ENCODE data around the gene PIP5K1A.

PIP5K1A gene

DNA sequence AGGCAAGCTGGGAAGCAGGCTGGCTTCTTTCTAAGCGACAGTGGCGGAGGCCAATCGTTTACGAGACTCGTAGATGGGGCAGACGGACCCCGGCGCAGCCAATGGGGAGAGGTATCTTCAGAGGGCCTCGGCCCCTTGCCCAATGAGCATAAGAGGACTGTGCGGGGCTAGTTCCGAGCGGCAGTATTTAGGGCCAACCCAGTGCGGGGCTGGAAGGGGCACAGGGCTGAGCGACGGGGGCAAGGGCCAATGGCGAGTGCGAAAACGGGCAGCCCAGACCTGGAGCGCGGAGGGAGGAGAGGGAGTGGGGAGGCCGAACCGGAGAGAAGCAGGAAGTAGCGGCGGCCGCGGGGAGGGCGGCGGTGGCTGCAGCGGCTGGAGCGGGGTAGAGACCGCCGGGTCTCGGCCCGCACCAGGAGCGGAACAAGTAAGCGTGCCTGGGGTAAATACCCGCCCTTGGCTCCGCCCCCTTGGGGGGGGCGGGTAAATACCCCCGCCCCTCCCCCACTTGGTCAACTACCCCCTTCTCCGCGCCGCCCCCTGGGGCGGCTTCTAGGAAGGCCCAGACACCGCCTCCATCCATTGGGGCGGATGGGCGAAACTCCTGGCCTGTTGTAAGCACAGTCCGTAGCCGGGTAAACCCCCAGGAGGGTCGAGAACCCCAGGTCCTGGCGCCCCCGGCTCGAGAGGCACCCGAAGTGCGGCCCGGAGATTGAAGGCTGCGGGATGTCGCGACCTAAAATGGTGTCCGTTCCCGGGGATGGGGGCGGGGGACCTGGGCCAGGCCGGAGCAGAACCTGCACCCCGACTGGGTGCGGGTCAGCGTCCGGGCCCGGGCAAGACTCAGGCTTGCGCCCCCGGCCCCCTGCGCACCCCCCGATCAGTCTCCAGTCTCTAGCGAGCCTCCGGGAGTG, 83.9 kb downstream of the PIP5K1A start, which contains the start of gene ZNF687:
ZNF687 (plus strand) TSS at position 331 of the 914 bp plus-strand sequence. CDS start 3,993 bp downstream, outside the sequence.
- no peaks in the 10 kb centered on the region for H3K9me3 ChIP-seq (ENCODE audit: control insufficient read depth, insufficient read depth, low read length)
- peaks cover 9% of the 10 kb centered on the region; the same call in 1 of the 2 replicates for H3K4me1 ChIP-seq (ENCODE audit: control insufficient read depth, insufficient read depth, low read length)
- no peaks in the 10 kb centered on the region for H3K27me3 ChIP-seq (ENCODE audit: control insufficient read depth, insufficient read depth, low read length)
- H3K9ac ChIP-seq (ENCODE audit: low read depth, low read length) = peak within 1 kb of the TSS; percentile 98
- peak within 1 kb of the TSS; percentile 100 for H3K27ac ChIP-seq (ENCODE audit: low read depth, low read length)
- peaks cover 25% of the 10 kb centered on the region for H3K36me3 ChIP-seq (ENCODE audit: control insufficient read depth, insufficient read depth, low read length)
- H3K4me3 ChIP-seq (ENCODE audit: low read depth, low read length) = peak within 1 kb of the TSS; percentile 90

DNA sequence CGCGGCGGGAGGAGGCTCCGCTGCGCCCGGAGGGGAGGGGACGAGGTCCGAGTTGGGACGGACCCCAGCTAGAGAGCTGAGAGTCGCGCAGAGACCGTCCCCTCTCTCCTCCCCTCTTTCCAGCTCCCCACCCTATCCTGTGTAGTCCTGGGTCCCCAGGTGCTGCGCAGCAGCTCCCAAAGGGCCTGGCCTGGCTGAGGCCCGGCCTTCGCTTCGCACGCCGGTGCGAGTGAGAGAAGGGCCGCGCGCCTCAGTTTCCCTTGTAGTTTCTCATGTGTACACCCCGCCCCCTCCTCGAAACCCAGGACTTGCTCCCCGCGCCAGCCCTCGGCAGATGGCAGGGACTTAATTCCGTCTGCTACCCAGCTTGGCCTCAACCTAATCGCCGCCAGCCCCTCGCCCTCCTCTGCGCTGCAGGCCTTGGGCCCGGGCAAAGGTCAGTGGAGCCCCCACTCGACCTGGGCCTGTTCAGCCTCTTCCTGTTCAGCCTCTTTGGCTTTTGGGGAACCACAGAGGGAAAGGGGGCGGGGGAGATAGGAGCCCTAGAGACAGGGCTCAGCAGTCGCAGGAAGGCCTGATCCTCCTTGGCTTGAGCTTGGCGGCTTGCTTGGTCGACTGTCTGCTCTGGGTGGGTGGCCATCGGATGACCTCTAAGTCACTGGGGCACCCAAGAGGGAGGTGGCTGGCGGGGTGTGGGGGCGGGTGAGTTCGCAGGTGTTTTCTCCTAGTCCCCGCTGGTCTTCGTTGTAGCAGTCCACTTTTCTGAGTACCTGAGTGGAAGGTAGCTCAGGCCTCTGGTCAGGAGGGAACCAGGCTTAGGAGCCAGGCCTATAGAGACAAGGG, 84.8 kb downstream of the PIP5K1A start:
- no peaks in the 10 kb centered on the region for H3K9me3 ChIP-seq (ENCODE audit: control insufficient read depth, insufficient read depth, low read length)
- H3K9ac ChIP-seq (ENCODE audit: low read depth, low read length) = peak overlapping the region; percentile 83
- H3K4me3 ChIP-seq (ENCODE audit: low read depth, low read length) = peak overlapping the region; percentile 90
- no peaks in the 10 kb centered on the region for H3K27me3 ChIP-seq (ENCODE audit: control insufficient read depth, insufficient read depth, low read length)
- H3K36me3 ChIP-seq (ENCODE audit: control insufficient read depth, insufficient read depth, low read length) = peaks cover 33% of the 10 kb centered on the region
- H3K27ac ChIP-seq (ENCODE audit: low read depth, low read length) = peak overlapping the region; percentile 100
- H3K4me1 ChIP-seq (ENCODE audit: control insufficient read depth, insufficient read depth, low read length) = peaks cover 9% of the 10 kb centered on the region; the same call in 1 of the 2 replicates

DNA sequence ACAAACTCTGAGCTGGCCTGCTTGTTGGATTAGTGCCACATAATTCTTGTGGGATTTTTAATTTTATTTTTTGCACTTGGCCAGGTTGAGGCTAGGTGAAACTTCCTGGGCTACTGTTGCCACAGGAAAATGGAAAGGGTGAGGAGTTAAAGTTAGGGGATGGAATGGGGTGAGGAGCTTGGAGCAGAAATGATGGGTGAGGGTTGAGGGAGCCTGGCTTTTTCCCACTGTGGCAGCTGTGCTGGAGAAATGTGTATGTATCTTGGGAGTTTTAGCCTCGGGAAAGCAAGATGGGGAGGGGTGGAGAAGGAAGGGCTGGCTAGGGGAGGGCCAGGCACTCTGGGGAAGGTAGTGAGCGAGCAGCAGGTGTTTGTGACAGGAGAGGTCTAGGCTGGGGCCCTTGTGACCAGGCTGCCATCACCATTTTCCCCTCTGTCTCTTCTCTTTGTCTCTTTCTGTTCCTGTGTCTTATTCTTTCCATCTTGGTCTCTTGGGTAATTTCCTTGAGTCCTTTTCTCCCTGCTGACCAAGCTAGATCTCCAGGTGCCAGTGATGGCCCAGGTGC, 85.7 kb downstream of the PIP5K1A start:
- no peaks in the 10 kb centered on the region for H3K27me3 ChIP-seq (ENCODE audit: control insufficient read depth, insufficient read depth, low read length)
- peak overlapping the region; percentile 90; the same call in 1 of the 2 replicates for H3K4me3 ChIP-seq (ENCODE audit: low read depth, low read length)
- peaks cover 9% of the 10 kb centered on the region; the same call in 1 of the 2 replicates for H3K4me1 ChIP-seq (ENCODE audit: control insufficient read depth, insufficient read depth, low read length)
- no peaks in the 10 kb centered on the region for H3K9me3 ChIP-seq (ENCODE audit: control insufficient read depth, insufficient read depth, low read length)
- H3K9ac ChIP-seq (ENCODE audit: low read depth, low read length) = no peak overlapping the region
- H3K36me3 ChIP-seq (ENCODE audit: control insufficient read depth, insufficient read depth, low read length) = peaks cover 43% of the 10 kb centered on the region
- H3K27ac ChIP-seq (ENCODE audit: low read depth, low read length) = no peak overlapping the region

DNA sequence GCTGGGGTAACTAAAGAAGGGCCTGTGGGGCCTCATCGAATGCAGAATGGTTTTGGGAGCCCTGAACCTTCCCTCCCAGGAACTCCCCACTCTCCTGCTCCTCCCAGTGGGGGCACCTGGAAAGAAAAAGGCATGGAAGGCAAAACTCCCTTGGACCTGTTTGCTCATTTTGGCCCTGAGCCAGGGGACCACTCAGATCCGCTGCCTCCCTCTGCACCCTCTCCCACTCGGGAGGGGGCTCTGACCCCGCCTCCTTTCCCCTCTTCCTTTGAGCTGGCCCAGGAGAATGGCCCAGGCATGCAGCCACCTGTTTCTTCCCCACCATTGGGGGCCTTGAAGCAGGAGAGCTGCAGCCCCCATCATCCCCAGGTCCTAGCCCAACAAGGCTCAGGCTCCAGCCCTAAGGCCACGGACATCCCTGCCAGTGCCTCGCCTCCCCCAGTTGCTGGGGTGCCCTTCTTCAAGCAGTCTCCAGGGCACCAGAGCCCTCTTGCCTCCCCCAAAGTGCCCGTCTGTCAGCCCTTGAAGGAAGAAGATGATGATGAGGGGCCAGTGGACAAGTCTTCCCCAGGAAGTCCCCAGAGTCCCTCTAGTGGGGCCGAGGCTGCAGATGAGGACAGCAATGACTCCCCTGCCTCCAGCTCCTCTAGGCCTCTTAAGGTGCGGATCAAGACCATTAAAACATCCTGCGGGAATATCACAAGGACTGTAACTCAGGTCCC, 88.4 kb downstream of the PIP5K1A start:
- Histone ChIP-seq H3K4me3 (ENCODE audit: low read depth, low read length) (no peak overlapping the region), H3K27me3 (ENCODE audit: control insufficient read depth, insufficient read depth, low read length) (no peaks in the 10 kb centered on the region), H3K9me3 (ENCODE audit: control insufficient read depth, insufficient read depth, low read length) (no peaks in the 10 kb centered on the region), H3K4me1 (ENCODE audit: control insufficient read depth, insufficient read depth, low read length) (peaks cover 11% of the 10 kb centered on the region; the same call in 1 of the 2 replicates), H3K27ac (ENCODE audit: low read depth, low read length) (no peak overlapping the region), H3K36me3 (ENCODE audit: control insufficient read depth, insufficient read depth, low read length) (peaks cover 66% of the 10 kb centered on the region), H3K9ac (ENCODE audit: low read depth, low read length) (no peak overlapping the region)

DNA sequence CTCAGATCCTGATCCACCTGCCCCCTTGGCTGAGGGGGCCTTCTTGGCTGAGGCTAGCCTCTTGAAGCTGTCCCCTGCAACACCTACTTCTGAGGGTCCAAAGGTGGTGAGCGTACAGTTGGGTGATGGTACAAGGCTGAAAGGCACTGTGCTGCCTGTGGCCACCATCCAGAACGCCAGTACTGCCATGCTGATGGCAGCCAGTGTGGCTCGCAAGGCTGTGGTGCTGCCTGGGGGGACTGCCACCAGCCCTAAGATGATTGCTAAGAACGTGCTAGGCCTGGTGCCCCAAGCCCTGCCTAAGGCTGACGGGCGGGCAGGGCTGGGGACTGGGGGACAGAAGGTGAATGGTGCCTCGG, 89.0 kb downstream of the PIP5K1A start:
- no peak overlapping the region for H3K27ac ChIP-seq (ENCODE audit: low read depth, low read length)
- H3K36me3 ChIP-seq (ENCODE audit: control insufficient read depth, insufficient read depth, low read length) = peaks cover 72% of the 10 kb centered on the region

DNA sequence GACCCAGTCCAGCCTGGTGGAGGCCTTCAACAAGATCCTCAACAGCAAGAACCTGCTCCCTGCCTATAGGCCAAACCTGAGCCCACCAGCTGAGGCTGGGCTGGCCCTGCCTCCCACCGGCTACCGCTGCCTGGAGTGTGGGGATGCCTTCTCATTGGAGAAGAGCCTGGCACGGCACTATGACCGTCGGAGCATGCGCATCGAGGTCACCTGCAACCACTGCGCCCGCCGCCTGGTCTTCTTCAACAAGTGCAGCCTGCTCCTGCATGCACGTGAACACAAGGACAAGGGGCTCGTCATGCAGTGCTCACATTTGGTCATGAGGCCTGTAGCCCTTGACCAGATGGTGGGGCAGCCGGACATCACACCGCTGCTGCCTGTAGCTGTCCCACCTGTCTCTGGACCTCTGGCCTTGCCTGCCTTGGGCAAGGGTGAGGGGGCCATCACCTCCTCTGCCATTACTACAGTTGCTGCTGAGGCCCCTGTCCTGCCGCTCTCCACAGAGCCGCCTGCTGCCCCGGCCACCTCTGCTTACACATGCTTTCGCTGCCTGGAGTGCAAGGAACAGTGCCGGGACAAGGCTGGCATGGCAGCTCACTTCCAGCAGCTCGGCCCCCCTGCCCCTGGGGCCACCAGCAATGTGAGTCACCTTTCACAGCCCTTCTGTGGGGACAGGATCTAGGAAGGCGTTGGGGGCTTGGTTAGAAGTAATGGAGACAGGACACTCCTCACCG, 89.6 kb downstream of the PIP5K1A start:
- H3K9ac ChIP-seq (ENCODE audit: low read depth, low read length) = no peak overlapping the region
- H3K27me3 ChIP-seq (ENCODE audit: control insufficient read depth, insufficient read depth, low read length) = no peaks in the 10 kb centered on the region
- peaks cover 11% of the 10 kb centered on the region; the same call in 1 of the 2 replicates for H3K4me1 ChIP-seq (ENCODE audit: control insufficient read depth, insufficient read depth, low read length)
- H3K4me3 ChIP-seq (ENCODE audit: low read depth, low read length) = no peak overlapping the region
- peaks cover 78% of the 10 kb centered on the region for H3K36me3 ChIP-seq (ENCODE audit: control insufficient read depth, insufficient read depth, low read length)
- no peak overlapping the region for H3K27ac ChIP-seq (ENCODE audit: low read depth, low read length)
- H3K9me3 ChIP-seq (ENCODE audit: control insufficient read depth, insufficient read depth, low read length) = no peaks in the 10 kb centered on the region

More for the DNA sequence above, 89.0 kb downstream of the PIP5K1A start:
- H3K4me3 ChIP-seq (ENCODE audit: low read depth, low read length) = no peak overlapping the region
- no peaks in the 10 kb centered on the region for H3K27me3 ChIP-seq (ENCODE audit: control insufficient read depth, insufficient read depth, low read length)
- peaks cover 11% of the 10 kb centered on the region; the same call in 1 of the 2 replicates for H3K4me1 ChIP-seq (ENCODE audit: control insufficient read depth, insufficient read depth, low read length)
- no peaks in the 10 kb centered on the region for H3K9me3 ChIP-seq (ENCODE audit: control insufficient read depth, insufficient read depth, low read length)
- no peak overlapping the region for H3K9ac ChIP-seq (ENCODE audit: low read depth, low read length)

DNA sequence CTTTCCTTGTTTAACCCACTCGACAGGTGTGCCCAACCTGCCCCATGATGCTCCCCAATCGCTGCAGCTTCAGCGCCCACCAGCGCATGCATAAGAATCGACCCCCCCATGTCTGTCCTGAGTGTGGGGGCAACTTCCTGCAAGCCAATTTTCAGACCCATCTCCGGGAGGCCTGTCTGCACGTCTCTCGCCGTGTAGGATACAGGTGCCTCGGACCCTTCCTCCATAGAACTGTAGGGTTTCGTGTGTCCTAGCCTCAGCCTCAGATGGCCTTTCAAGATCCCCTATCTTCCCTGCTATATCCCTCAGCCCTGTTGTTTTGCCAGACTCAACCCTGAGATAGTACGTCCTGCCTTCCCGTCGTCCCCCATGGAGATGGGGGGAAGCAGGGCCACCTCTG, 90.2 kb downstream of the PIP5K1A start:
- Histone ChIP-seq H3K4me1 (ENCODE audit: control insufficient read depth, insufficient read depth, low read length) (peaks cover 11% of the 10 kb centered on the region; the same call in 1 of the 2 replicates), H3K9me3 (ENCODE audit: control insufficient read depth, insufficient read depth, low read length) (no peaks in the 10 kb centered on the region), H3K9ac (ENCODE audit: low read depth, low read length) (no peak overlapping the region), H3K27me3 (ENCODE audit: control insufficient read depth, insufficient read depth, low read length) (no peaks in the 10 kb centered on the region), H3K27ac (ENCODE audit: low read depth, low read length) (no peak overlapping the region), H3K36me3 (ENCODE audit: control insufficient read depth, insufficient read depth, low read length) (peaks cover 83% of the 10 kb centered on the region), H3K4me3 (ENCODE audit: low read depth, low read length) (no peak overlapping the region)

DNA sequence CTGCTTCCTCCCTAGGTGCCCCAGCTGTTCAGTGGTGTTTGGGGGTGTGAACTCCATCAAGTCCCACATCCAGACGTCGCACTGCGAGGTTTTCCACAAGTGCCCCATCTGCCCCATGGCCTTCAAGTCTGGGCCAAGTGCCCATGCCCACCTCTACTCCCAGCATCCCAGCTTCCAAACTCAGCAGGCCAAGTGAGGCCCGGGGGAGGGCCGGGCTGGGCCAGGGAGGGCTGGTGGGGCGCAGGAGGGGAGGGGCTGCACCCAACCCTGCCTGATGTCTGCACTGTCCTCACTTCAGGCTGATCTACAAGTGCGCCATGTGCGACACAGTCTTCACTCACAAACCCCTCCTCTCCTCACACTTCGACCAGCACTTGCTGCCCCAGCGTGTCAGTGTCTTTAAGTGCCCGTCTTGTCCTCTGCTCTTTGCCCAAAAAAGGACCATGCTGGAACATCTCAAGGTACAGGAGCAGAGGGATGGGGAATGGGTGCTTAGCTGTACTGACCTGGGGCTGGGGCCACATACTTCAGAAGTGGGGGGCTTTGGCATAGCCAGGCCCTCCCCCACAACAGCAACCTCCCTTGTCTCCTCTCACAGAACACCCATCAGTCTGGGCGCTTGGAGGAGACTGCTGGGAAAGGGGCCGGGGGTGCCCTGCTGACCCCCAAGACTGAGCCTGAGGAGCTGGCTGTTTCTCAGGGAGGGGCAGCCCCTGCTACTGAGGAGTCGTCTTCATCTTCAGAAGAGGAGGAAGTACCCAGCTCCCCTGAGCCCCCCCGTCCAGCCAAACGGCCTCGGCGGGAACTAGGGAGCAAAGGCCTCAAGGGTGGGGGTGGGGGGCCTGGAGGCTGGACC, 91.0 kb downstream of the PIP5K1A start:
- peaks cover 10% of the 10 kb centered on the region for H3K4me1 ChIP-seq (ENCODE audit: control insufficient read depth, insufficient read depth, low read length)
- H3K27ac ChIP-seq (ENCODE audit: low read depth, low read length) = no peak overlapping the region
- H3K36me3 ChIP-seq (ENCODE audit: control insufficient read depth, insufficient read depth, low read length) = peaks cover 91% of the 10 kb centered on the region

DNA sequence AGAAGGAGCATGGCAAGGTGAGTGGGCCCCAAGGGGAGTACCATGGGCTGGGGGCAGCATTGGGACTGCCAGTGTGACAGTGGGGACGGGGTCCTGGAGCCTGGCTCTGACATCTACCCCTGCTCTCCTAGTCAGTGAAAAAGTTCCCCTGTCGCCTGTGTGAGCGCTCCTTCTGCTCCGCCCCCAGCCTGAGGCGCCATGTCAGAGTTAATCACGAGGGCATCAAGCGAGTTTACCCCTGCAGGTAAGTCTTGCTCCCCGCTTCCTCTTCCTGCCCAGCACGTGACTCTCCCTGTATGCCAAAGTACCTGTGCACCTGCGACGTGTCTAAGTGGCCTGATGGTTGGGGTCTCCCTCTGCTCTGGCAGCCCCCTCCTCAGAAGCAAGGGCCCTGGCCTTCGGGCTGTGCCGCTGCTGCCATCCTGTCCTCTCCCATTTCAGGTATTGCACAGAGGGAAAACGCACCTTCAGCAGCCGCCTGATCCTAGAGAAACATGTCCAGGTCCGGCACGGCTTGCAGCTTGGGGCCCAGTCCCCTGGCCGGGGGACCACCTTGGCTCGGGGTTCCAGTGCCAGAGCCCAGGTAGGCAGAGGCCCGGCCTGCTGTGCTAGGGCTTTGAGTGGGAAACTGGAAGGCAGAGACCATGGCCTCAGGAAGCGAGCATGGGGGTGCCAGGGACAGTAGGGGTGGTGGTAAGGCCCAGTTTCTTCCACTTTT, 91.8 kb downstream of the PIP5K1A start:
- Histone ChIP-seq H3K4me3 (ENCODE audit: low read depth, low read length) (no peak overlapping the region), H3K27ac (ENCODE audit: low read depth, low read length) (no peak overlapping the region), H3K36me3 (ENCODE audit: control insufficient read depth, insufficient read depth, low read length) (peaks cover 86% of the 10 kb centered on the region), H3K9me3 (ENCODE audit: control insufficient read depth, insufficient read depth, low read length) (no peaks in the 10 kb centered on the region), H3K9ac (ENCODE audit: low read depth, low read length) (no peak overlapping the region), H3K4me1 (ENCODE audit: control insufficient read depth, insufficient read depth, low read length) (peaks cover 18% of the 10 kb centered on the region), H3K27me3 (ENCODE audit: control insufficient read depth, insufficient read depth, low read length) (no peaks in the 10 kb centered on the region)

More for the DNA sequence above, 91.0 kb downstream of the PIP5K1A start:
- Histone ChIP-seq H3K27me3 (ENCODE audit: control insufficient read depth, insufficient read depth, low read length) (no peaks in the 10 kb centered on the region), H3K9ac (ENCODE audit: low read depth, low read length) (no peak overlapping the region), H3K4me3 (ENCODE audit: low read depth, low read length) (no peak overlapping the region), H3K9me3 (ENCODE audit: control insufficient read depth, insufficient read depth, low read length) (no peaks in the 10 kb centered on the region)
